ENCODE results near the gene ETV7. TPM values are rescaled to one million over a fixed set of nuclear protein-coding genes. Genes with fewer than 3 reads are reported as not detected.

ETV7 gene
- total and polyA plus RNA-seq, 2 of the 13 experiments (the other 11 are each of a cell fraction or from before 2014, with no cell fraction given): not detected

DNA sequence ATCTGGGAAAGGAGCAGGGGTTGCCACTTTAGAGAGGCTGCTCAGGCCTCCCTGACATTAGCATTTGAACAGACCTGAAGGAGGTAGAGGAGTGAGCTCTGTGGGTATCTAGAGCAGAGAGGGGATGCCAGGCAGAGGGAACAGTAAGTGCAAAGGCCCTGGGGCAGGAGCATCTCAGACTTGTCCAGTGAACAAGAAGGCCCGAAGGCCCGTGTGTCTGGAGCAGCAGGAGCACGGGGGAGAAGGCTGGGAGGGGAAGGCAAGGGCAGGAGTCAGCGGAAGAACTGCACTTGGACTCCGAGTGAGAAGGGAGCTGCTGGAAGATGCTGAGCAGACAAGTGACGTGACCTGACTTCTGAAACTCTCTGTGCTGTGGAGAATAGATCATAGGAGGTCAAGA is 15.4 kb downstream of the ETV7 start:
- Histone ChIP-seq H4K20me1 (ENCODE audit: insufficient read depth, low read length) (no peaks in the 10 kb centered on the region), H3K9me3 (ENCODE audit: low read length) (no peaks in the 10 kb centered on the region), H3K27me3 (ENCODE audit: control insufficient read depth in 1 of 2, insufficient read depth in 2 of 2, low read length in 2 of 2) (peaks cover 5 to 41% of the 10 kb centered on the region in 2 experiments), H3K27ac (ENCODE audit: extremely low read length, insufficient read depth, low read length) (no peak overlapping the region), H3K9ac (ENCODE audit: insufficient read depth, low read depth, low read length) (no peak overlapping the region), H3K36me3 (replicated peaks in 1 of 2; ENCODE audit: control insufficient read depth in 1 of 2, insufficient read depth in 2 of 2, low read length in 2 of 2) (no peaks in the 10 kb centered on the region), H3K4me2 (ENCODE audit: low read depth, low read length) (no peak overlapping the region), H3K79me2 (ENCODE audit: insufficient read depth, low read length) (no peaks in the 10 kb centered on the region), H2AFZ (ENCODE audit: low read length) (no peak overlapping the region), H3K4me1 (ENCODE audit: insufficient read depth, low read length) (no peaks in the 10 kb centered on the region), H3K4me3 (replicated peaks in 1 of 3; ENCODE audit: insufficient read depth in 1 of 3, low read depth in 2 of 3, low read length in 3 of 3) (no peak overlapping the region)
- in situ Hi-C loops (cut with HindIII; ENCODE audit: extremely low pct_ligation_motif_present, low pct_unique_long_range_greater_than_20kb): no loop called here
- intact Hi-C loops (cut with micrococcal nuclease; ENCODE audit: unreplicated experiment): no loop called here
- DNase-seq (ENCODE audit: low spot score): no peak
- CTCF ChIA-PET (ENCODE audit: low intra/inter-chr PET ratio, low total read pairs): no interaction called here
- POLR2A ChIA-PET: no interaction called here
- no peak for ATAC-seq
- BruUV-seq (replicated peaks): no TSS peak
- FAIRE-seq: no peak
- 20% methylated on average over 6 of the region's 6 CpGs for WGBS (ENCODE audit: low lambda C conversion rate)
- no peak for TF ChIP-seq ZSCAN30 (CRISPR knock-in tag; IDR thresholded peaks at IDR 0.05)
- TF ChIP-seq, protein P1, sequence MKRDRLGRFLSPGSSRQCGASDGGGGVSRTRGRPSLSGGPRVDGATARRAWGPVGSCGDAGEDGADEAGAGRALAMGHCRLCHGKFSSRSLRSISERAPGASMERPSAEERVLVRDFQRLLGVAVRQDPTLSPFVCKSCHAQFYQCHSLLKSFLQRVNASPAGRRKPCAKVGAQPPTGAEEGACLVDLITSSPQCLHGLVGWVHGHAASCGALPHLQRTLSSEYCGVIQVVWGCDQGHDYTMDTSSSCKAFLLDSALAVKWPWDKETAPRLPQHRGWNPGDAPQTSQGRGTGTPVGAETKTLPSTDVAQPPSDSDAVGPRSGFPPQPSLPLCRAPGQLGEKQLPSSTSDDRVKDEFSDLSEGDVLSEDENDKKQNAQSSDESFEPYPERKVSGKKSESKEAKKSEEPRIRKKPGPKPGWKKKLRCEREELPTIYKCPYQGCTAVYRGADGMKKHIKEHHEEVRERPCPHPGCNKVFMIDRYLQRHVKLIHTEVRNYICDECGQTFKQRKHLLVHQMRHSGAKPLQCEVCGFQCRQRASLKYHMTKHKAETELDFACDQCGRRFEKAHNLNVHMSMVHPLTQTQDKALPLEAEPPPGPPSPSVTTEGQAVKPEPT (CRISPR knock-in tag; IDR thresholded peaks at IDR 0.05; ENCODE audit: low read depth): no peak
- TF ChIP-seq, protein P2, sequence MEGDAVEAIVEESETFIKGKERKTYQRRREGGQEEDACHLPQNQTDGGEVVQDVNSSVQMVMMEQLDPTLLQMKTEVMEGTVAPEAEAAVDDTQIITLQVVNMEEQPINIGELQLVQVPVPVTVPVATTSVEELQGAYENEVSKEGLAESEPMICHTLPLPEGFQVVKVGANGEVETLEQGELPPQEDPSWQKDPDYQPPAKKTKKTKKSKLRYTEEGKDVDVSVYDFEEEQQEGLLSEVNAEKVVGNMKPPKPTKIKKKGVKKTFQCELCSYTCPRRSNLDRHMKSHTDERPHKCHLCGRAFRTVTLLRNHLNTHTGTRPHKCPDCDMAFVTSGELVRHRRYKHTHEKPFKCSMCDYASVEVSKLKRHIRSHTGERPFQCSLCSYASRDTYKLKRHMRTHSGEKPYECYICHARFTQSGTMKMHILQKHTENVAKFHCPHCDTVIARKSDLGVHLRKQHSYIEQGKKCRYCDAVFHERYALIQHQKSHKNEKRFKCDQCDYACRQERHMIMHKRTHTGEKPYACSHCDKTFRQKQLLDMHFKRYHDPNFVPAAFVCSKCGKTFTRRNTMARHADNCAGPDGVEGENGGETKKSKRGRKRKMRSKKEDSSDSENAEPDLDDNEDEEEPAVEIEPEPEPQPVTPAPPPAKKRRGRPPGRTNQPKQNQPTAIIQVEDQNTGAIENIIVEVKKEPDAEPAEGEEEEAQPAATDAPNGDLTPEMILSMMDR (CRISPR knock-in tag; IDR thresholded peaks at IDR 0.05): no peak
- no peak for TF ChIP-seq SMAD9 (CRISPR knock-in tag; IDR thresholded peaks at IDR 0.05)
- no peak for TF ChIP-seq JDP2 (CRISPR knock-in tag; IDR thresholded peaks at IDR 0.05; ENCODE audit: borderline replicate concordance)
- TF ChIP-seq, protein P3, sequence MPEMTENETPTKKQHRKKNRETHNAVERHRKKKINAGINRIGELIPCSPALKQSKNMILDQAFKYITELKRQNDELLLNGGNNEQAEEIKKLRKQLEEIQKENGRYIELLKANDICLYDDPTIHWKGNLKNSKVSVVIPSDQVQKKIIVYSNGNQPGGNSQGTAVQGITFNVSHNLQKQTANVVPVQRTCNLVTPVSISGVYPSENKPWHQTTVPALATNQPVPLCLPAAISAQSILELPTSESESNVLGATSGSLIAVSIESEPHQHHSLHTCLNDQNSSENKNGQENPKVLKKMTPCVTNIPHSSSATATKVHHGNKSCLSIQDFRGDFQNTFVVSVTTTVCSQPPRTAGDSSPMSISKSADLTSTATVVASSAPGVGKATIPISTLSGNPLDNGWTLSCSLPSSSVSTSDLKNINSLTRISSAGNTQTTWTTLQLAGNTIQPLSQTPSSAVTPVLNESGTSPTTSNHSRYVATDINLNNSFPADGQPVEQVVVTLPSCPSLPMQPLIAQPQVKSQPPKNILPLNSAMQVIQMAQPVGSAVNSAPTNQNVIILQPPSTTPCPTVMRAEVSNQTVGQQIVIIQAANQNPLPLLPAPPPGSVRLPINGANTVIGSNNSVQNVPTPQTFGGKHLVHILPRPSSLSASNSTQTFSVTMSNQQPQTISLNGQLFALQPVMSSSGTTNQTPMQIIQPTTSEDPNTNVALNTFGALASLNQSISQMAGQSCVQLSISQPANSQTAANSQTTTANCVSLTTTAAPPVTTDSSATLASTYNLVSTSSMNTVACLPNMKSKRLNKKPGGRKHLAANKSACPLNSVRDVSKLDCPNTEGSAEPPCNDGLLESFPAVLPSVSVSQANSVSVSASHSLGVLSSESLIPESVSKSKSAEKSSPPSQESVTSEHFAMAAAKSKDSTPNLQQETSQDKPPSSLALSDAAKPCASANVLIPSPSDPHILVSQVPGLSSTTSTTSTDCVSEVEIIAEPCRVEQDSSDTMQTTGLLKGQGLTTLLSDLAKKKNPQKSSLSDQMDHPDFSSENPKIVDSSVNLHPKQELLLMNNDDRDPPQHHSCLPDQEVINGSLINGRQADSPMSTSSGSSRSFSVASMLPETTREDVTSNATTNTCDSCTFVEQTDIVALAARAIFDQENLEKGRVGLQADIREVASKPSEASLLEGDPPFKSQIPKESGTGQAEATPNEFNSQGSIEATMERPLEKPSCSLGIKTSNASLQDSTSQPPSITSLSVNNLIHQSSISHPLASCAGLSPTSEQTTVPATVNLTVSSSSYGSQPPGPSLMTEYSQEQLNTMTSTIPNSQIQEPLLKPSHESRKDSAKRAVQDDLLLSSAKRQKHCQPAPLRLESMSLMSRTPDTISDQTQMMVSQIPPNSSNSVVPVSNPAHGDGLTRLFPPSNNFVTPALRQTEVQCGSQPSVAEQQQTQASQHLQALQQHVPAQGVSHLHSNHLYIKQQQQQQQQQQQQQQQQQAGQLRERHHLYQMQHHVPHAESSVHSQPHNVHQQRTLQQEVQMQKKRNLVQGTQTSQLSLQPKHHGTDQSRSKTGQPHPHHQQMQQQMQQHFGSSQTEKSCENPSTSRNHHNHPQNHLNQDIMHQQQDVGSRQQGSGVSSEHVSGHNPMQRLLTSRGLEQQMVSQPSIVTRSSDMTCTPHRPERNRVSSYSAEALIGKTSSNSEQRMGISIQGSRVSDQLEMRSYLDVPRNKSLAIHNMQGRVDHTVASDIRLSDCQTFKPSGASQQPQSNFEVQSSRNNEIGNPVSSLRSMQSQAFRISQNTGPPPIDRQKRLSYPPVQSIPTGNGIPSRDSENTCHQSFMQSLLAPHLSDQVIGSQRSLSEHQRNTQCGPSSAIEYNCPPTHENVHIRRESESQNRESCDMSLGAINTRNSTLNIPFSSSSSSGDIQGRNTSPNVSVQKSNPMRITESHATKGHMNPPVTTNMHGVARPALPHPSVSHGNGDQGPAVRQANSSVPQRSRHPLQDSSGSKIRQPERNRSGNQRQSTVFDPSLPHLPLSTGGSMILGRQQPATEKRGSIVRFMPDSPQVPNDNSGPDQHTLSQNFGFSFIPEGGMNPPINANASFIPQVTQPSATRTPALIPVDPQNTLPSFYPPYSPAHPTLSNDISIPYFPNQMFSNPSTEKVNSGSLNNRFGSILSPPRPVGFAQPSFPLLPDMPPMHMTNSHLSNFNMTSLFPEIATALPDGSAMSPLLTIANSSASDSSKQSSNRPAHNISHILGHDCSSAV (CRISPR knock-in tag; IDR thresholded peaks at IDR 0.05; ENCODE audit: borderline replicate concordance): no peak
- TF ChIP-seq, protein P4, sequence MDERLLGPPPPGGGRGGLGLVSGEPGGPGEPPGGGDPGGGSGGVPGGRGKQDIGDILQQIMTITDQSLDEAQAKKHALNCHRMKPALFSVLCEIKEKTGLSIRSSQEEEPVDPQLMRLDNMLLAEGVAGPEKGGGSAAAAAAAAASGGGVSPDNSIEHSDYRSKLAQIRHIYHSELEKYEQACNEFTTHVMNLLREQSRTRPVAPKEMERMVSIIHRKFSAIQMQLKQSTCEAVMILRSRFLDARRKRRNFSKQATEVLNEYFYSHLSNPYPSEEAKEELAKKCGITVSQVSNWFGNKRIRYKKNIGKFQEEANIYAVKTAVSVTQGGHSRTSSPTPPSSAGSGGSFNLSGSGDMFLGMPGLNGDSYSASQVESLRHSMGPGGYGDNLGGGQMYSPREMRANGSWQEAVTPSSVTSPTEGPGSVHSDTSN (CRISPR knock-in tag; IDR thresholded peaks at IDR 0.05): no peak
- no peak for TF ChIP-seq THAP11 (CRISPR knock-in tag; IDR thresholded peaks at IDR 0.05)
- no peak for TF ChIP-seq ZNF652 (CRISPR knock-in tag; IDR thresholded peaks at IDR 0.05; ENCODE audit: borderline replicate concordance, low read depth)
- no peak for TF ChIP-seq ZNF343 (CRISPR knock-in tag; IDR thresholded peaks at IDR 0.05)
- TF ChIP-seq GATAD2A (CRISPR knock-in tag; IDR thresholded peaks at IDR 0.05): no peak
- TF ChIP-seq, protein P5, sequence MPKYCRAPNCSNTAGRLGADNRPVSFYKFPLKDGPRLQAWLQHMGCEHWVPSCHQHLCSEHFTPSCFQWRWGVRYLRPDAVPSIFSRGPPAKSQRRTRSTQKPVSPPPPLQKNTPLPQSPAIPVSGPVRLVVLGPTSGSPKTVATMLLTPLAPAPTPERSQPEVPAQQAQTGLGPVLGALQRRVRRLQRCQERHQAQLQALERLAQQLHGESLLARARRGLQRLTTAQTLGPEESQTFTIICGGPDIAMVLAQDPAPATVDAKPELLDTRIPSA (CRISPR knock-in tag; IDR thresholded peaks at IDR 0.05; ENCODE audit: borderline replicate concordance): no peak
